PFSK-1 (cell line): Measurements from ENCODE around the gene ARRDC1.

ENCODE experiments used
- FOXP2 ChIP-seq: optimal IDR thresholded peaks from 2 replicates; pipeline ENCODE3; 2011; ENCODE audit warnings: borderline replicate concordance, control low read depth, inconsistent platforms; ENCODE audit not compliant: insufficient read depth; ENCODE audit errors: extremely low read length, extremely low read depth
- POLR2AphosphoS5 ChIP-seq: IDR thresholded peaks from 2 replicates; pipeline ENCODE4 v1.6.1; 2012; ENCODE audit warnings: low read depth, mild to moderate bottlenecking, control low read depth, low read length, moderate library complexity
- SIN3A ChIP-seq: IDR thresholded peaks from 2 replicates; pipeline ENCODE4 v1.6.1; 2012; ENCODE audit warnings: mild to moderate bottlenecking, low read length, moderate library complexity, borderline replicate concordance; ENCODE audit not compliant: insufficient read depth
- TAF1 ChIP-seq: IDR thresholded peaks from 2 replicates; pipeline ENCODE4 v1.6.1; 2012; ENCODE audit warnings: low read length, control low read depth, borderline replicate concordance; ENCODE audit not compliant: insufficient read depth
- TF ChIP-seq, protein P1 (sequence below), 2 experiments: IDR thresholded peaks; 2 replicates each; pipeline versions ENCODE4 v1.6.1 to v1.8.0; 2011 to 2012; ENCODE audit warnings: low read depth in 2 of 2, low read length in 2 of 2, control low read depth in 1 of 2, inconsistent platforms in 1 of 2, mild to moderate bottlenecking in 1 of 2, moderate library complexity in 1 of 2; ENCODE audit not compliant: insufficient read depth in 1 of 2

The ARRDC1 gene

DNA sequence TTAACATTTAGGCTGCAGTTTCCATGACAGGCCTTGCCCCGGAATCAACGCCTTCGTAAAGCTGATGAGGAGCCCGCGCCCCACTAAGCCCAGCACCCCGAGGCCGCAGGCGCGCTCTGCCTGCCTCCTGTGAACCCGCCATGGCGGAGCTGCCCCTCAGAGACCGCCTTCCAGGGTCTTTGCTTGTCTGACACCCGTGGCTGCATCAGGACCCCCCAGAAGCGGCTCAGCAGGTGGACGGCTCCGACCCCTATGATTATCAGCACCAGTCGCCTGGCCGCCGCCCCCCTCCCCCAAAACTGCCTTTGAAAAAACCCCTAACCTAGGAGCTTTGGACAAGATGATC lies 26.3 kb upstream of the ARRDC1 start:
- no peak for TF ChIP-seq FOXP2
- no peak for TF ChIP-seq TAF1
- no peak for TF ChIP-seq SIN3A
- no peak for TF ChIP-seq POLR2AphosphoS5
- TF ChIP-seq, protein P1, sequence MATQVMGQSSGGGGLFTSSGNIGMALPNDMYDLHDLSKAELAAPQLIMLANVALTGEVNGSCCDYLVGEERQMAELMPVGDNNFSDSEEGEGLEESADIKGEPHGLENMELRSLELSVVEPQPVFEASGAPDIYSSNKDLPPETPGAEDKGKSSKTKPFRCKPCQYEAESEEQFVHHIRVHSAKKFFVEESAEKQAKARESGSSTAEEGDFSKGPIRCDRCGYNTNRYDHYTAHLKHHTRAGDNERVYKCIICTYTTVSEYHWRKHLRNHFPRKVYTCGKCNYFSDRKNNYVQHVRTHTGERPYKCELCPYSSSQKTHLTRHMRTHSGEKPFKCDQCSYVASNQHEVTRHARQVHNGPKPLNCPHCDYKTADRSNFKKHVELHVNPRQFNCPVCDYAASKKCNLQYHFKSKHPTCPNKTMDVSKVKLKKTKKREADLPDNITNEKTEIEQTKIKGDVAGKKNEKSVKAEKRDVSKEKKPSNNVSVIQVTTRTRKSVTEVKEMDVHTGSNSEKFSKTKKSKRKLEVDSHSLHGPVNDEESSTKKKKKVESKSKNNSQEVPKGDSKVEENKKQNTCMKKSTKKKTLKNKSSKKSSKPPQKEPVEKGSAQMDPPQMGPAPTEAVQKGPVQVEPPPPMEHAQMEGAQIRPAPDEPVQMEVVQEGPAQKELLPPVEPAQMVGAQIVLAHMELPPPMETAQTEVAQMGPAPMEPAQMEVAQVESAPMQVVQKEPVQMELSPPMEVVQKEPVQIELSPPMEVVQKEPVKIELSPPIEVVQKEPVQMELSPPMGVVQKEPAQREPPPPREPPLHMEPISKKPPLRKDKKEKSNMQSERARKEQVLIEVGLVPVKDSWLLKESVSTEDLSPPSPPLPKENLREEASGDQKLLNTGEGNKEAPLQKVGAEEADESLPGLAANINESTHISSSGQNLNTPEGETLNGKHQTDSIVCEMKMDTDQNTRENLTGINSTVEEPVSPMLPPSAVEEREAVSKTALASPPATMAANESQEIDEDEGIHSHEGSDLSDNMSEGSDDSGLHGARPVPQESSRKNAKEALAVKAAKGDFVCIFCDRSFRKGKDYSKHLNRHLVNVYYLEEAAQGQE (IDR thresholded peaks at IDR 0.05; ENCODE audit: insufficient read depth in 1 of 2, low read depth in 2 of 2, low read length in 2 of 2): no peak

DNA sequence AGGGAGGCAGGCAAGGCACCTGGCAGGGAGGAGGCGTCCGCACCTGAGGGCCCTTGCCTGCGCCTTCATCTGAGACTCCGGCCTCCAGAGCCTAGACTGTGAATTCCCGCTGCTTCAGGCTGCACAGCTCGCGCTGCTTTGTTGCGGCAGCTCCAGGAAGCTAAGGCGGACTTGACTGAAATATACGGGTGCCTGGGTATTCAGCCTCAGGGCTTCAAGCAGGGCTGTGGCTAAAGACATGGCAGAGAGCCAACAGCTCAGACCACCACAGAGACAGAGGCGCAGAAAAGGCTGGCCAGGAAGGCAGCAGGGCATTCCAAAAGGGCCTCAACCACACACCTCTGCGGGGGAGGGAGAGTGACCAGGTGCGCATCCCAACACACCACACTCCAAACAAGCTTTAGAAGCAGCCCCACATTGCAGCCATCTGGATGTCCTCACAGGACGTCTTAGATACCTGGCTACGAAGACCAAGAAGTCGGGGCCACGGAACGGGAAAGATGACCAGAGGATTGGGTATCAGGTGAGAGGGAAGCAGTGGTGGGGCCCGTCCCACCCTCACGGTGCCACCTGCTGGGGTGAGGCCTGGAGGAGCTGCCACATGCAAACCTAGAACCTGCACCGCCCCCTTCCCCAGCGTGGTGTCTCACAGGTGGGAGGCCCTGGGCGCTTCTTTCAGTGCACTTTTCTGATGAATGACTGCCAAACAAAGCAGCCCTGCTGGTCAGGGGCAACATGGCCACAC lies 25.1 kb upstream of the ARRDC1 start:
- TF ChIP-seq FOXP2 (no peak), SIN3A (no peak), TAF1 (no peak), POLR2AphosphoS5 (no peak)
- TF ChIP-seq, protein P1 (IDR thresholded peaks at IDR 0.05; ENCODE audit: insufficient read depth in 1 of 2, low read depth in 2 of 2, low read length in 2 of 2): no peak

DNA sequence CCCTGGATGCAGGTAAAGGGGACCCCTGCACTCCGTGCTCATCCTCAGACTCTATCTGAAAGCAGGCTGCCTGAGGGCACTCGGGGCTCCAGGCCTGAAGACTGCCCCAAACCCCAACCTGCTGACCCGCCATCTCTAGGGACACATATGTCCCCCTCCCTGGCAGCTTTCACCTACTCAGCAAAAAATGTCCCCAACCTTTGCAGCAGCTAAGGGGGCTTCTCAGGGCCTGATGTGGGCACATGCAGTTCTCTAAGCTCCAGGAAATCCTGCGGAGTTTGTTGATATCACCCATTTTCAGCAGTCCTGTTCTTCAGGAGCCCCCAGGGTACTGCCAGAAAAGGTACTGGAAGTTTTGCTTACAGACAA lies 24.5 kb upstream of the ARRDC1 start:
- TF ChIP-seq SIN3A (no peak), POLR2AphosphoS5 (no peak), TAF1 (no peak), FOXP2 (no peak)
- TF ChIP-seq, protein P1 (IDR thresholded peaks at IDR 0.05; ENCODE audit: insufficient read depth in 1 of 2, low read depth in 2 of 2, low read length in 2 of 2): no peak

DNA sequence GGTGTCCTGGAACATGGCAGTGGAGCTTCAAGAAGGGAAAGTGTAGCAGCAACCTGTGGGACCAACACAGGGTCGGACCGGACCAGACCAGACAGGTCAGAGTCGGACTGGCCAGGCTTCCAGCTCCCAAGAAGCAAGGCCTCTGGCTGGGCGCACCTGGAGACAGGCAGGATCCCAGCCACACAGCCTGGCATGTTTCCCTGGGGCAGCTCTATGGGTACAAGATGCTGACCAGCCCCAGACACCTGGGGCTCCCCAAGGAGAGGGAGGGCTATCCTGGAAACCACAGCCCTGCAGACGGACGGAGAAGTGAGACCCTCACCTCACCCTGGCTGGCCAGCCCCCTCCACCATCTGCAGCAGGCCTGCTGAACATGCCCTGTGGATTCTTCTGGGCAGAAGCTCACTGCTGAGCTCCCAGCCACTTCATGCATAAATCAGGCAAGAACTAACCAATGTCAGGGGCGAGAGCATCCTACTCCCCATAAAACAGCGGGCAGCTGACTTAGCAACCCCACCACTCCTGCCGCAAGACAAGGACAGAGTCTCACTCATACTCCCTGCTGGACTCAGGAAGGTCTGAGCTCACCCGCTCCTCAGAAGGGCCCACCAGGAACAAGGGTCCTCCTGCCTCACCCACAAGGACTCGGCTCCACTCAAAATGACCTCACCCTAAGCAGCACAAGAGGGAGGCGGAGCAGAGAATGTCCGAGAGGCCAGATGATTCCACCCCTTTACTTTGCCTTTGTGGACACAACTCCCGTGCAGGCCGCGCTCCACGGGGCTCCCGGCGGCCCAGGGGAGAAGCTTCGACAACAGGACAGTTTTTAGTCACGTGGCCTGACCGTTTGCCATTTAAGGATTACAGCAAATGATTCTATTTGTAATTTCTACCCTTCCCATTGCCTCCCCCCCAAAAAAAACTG lies 23.9 kb upstream of the ARRDC1 start:
- TF ChIP-seq FOXP2 (no peak), TAF1 (no peak)

DNA sequence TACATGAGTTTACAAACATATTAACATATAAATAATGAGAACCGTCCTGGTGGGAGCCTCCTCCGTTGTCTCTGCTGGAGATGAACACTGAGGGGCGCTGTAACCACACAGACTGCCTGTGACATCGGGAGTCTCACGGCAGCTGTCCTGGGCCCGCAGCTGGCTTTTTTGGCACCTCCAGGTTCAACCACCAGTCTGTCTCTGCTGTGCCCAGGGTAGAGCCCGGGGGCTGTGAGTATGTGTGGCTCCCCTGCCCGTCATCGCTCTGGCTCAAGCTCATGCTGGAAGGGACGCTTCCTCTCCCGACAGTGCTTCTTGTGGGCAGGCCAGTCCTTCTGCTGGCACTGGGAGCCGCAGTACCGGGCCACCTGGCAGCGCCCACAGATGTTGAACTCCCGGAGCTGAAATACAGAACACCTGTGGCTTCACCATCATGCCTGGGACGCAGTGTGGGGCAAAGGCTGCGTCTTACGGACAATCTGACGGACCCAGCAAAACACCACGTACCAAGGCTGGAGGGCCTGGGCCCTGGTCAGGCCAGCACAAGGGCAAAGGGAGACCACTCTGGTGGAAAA lies 23.1 kb upstream of the ARRDC1 start:
- TF ChIP-seq POLR2AphosphoS5 (no peak), TAF1 (no peak), FOXP2 (no peak), SIN3A (no peak)
- TF ChIP-seq, protein P1 (IDR thresholded peaks at IDR 0.05; ENCODE audit: insufficient read depth in 1 of 2, low read depth in 2 of 2, low read length in 2 of 2): no peak
